IMR-90 (cell line): Measurements from ENCODE around the gene APOBEC3B. TPM values are rescaled to one million over a fixed set of nuclear protein-coding genes. Genes with fewer than 3 reads are reported as not detected.

ENCODE experiments used
- ATAC-seq: fragments of 200-7000 bp; cut with Tn5 transposase; 2 replicates; pipeline ENCODE4 v1.9.1; 2020; ENCODE audit warnings: low read depth, mild to moderate bottlenecking, moderate library complexity
- BruUV-seq: library from RNA; stranded (reverse); fragments of 400-500 nt; replicated peaks from 2 replicates; lab custom pipeline; 2021; lab: Mats Ljungman, UMichigan
- CTCF ChIA-PET: fragments of 300-600 bp; formaldehyde crosslinking; extraction: SDS; loops from one replicate; lab custom pipeline; 2021; ENCODE audit warnings: antibody characterized with exemption; lab: Yijun Ruan, JAX
- POLR2A ChIA-PET: fragments of 300-600 bp; sonication (Branson Sonifier 250); formaldehyde crosslinking; loops from one replicate; lab custom pipeline; 2022; ENCODE audit warnings: antibody characterized with exemption; ENCODE audit not compliant: unreplicated experiment; lab: Charles Lee
- DNase-seq: peaks from one replicate; pipeline ENCODE4 v3.0.0; 2013
- H2AFZ ChIP-seq: replicated peaks from 2 replicates; pipeline ENCODE3; 2013; ENCODE audit warnings: low read length, mild to moderate bottlenecking; ENCODE audit not compliant: poor library complexity
- H2AK5ac ChIP-seq: 2 replicates; pipeline ENCODE4 v1.6.1; 2013; ENCODE audit warnings: low read depth, low read length, inconsistent platforms
- H2AK9ac ChIP-seq: replicated peaks from 2 replicates; pipeline ENCODE3; 2013; ENCODE audit warnings: mild to moderate bottlenecking, low read depth, low read length, moderate library complexity; ENCODE audit not compliant: poor library complexity
- H2BK120ac ChIP-seq: 2 replicates; pipeline ENCODE4 v1.6.1; 2013; ENCODE audit warnings: low read depth, low read length, inconsistent platforms
- H2BK15ac ChIP-seq: 3 replicates; pipeline ENCODE4 v1.6.1; 2013; ENCODE audit warnings: low read depth, low read length, inconsistent platforms
- H2BK20ac ChIP-seq: 2 replicates; pipeline ENCODE4 v1.6.1; 2013; ENCODE audit warnings: low read depth, mild to moderate bottlenecking, inconsistent platforms, low read length, moderate library complexity
- H2BK5ac ChIP-seq: 2 replicates; pipeline ENCODE4 v1.6.1; 2013; ENCODE audit warnings: mild to moderate bottlenecking, low read depth, low read length, inconsistent platforms; ENCODE audit not compliant: poor library complexity, severe bottlenecking
- H3K14ac ChIP-seq: replicated peaks from 2 replicates; pipeline ENCODE4 v1.6.1; 2013; ENCODE audit warnings: low read depth, low read length, inconsistent platforms
- H3K18ac ChIP-seq: 2 replicates; pipeline ENCODE4 v1.6.1; 2013; ENCODE audit warnings: low read depth, low read length, control low read depth
- H3K23ac ChIP-seq: 2 replicates; pipeline ENCODE4 v1.6.1; 2013; ENCODE audit warnings: low read depth, low read length, inconsistent platforms
- H3K27ac ChIP-seq: 2 replicates; pipeline ENCODE4 v1.5.1; 2013; ENCODE audit warnings: mild to moderate bottlenecking, control low read depth, low read length; ENCODE audit not compliant: insufficient read depth
- H3K27me3 ChIP-seq: 2 replicates; pipeline ENCODE4 v1.6.1; 2013; ENCODE audit warnings: low read length; ENCODE audit not compliant: control insufficient read depth, insufficient read depth
- H3K36me3 ChIP-seq: 2 replicates; pipeline ENCODE4 v1.6.1; 2013; ENCODE audit warnings: low read length, mixed read lengths; ENCODE audit not compliant: control insufficient read depth, insufficient read depth
- H3K4ac ChIP-seq: 2 replicates; pipeline ENCODE4 v1.6.1; 2013; ENCODE audit warnings: low read depth, low read length, inconsistent platforms
- H3K4me1 ChIP-seq: 2 replicates; pipeline ENCODE4 v1.6.1; 2013; ENCODE audit warnings: low read length, mixed read lengths; ENCODE audit not compliant: control insufficient read depth, insufficient read depth
- H3K4me2 ChIP-seq: 2 replicates; pipeline ENCODE4 v1.6.1; 2013; ENCODE audit warnings: low read depth, mild to moderate bottlenecking, control low read depth, low read length, moderate library complexity
- H3K4me3 ChIP-seq: 2 replicates; pipeline ENCODE4 v1.5.1; 2013; ENCODE audit warnings: low read depth, mild to moderate bottlenecking, control low read depth, low read length, moderate library complexity; ENCODE audit not compliant: insufficient read depth
- H3K56ac ChIP-seq: 2 replicates; pipeline ENCODE4 v1.6.1; 2013; ENCODE audit warnings: low read length, inconsistent platforms; ENCODE audit not compliant: insufficient read depth; ENCODE audit errors: extremely low read depth
- H3K79me1 ChIP-seq, 2 experiments: 2 replicates each; pipeline ENCODE4 v1.6.1; 2013; ENCODE audit warnings: low read length in 2 of 2, inconsistent platforms in 1 of 2, low read depth in 1 of 2
- H3K9ac ChIP-seq: 2 replicates; pipeline ENCODE4 v1.6.1; 2013; ENCODE audit warnings: low read depth, low read length, control low read depth
- H3K9me1 ChIP-seq: 2 replicates; pipeline ENCODE4 v1.6.1; 2013; ENCODE audit warnings: low read length, inconsistent platforms; ENCODE audit not compliant: insufficient read depth
- H3K9me3 ChIP-seq: 2 replicates; pipeline ENCODE4 v1.6.1; 2013; ENCODE audit warnings: low read length; ENCODE audit not compliant: control insufficient read depth, insufficient read depth
- H4K20me1 ChIP-seq: 2 replicates; pipeline ENCODE4 v1.6.1; 2013; ENCODE audit warnings: low read length, inconsistent platforms; ENCODE audit not compliant: insufficient read depth
- H4K5ac ChIP-seq: 2 replicates; pipeline ENCODE4 v1.6.1; 2013; ENCODE audit warnings: mild to moderate bottlenecking, low read depth, low read length, control low read depth
- H4K8ac ChIP-seq, 2 experiments: 2 replicates each; pipeline ENCODE4 v1.6.1; 2013; ENCODE audit warnings: low read depth in 2 of 2, low read length in 2 of 2, control low read depth in 1 of 2, inconsistent platforms in 1 of 2
- H4K91ac ChIP-seq: 2 replicates; pipeline ENCODE4 v1.6.1; 2013; ENCODE audit warnings: low read depth, low read length, inconsistent platforms; ENCODE audit not compliant: insufficient read depth
- BHLHE40 ChIP-seq: fragments of 150-350 bp; IDR thresholded peaks from 2 replicates; pipeline ENCODE4 v1.6.1; 2016; ENCODE audit warnings: mild to moderate bottlenecking, low read depth, low read length
- CHD1 ChIP-seq: IDR thresholded peaks from 2 replicates; pipeline ENCODE4 v1.6.1; 2012; ENCODE audit warnings: low read depth, low read length, improper control_type of control experiment
- CTCF ChIP-seq: conservative IDR thresholded peaks from 2 replicates; pipeline ENCODE4 v1.5.1; 2012; ENCODE audit warnings: mild to moderate bottlenecking, low read depth, low read length, improper control_type of control experiment
- FOS ChIP-seq: fragments of 150-350 bp; IDR thresholded peaks from 2 replicates; pipeline ENCODE4 v1.6.1; 2016; ENCODE audit warnings: low read depth, low read length
- MAZ ChIP-seq: IDR thresholded peaks from 2 replicates; pipeline ENCODE4 v1.6.1; 2012; ENCODE audit warnings: low read depth, mild to moderate bottlenecking, low read length, improper control_type of control experiment, moderate library complexity, borderline replicate concordance
- MXI1 ChIP-seq: IDR thresholded peaks from 2 replicates; pipeline ENCODE4 v1.6.1; 2012; ENCODE audit warnings: low read depth, mild to moderate bottlenecking, low read length, moderate library complexity, borderline replicate concordance
- NFE2L2 ChIP-seq: fragments of 150-350 bp; IDR thresholded peaks from 2 replicates; pipeline ENCODE4 v1.6.1; 2016; ENCODE audit warnings: low read depth, mild to moderate bottlenecking, low read length
- POLR2A ChIP-seq: IDR thresholded peaks from 2 replicates; pipeline ENCODE4 v1.6.1; 2012; ENCODE audit warnings: mild to moderate bottlenecking, low read depth, low read length
- RAD21 ChIP-seq: IDR thresholded peaks from 2 replicates; pipeline ENCODE4 v1.6.1; 2012; ENCODE audit warnings: low read length, improper control_type of control experiment
- RCOR1 ChIP-seq: IDR thresholded peaks from 2 replicates; pipeline ENCODE4 v1.6.1; 2012; ENCODE audit warnings: mild to moderate bottlenecking, low read length, improper control_type of control experiment; ENCODE audit not compliant: insufficient replicate concordance
- RFX5 ChIP-seq: IDR thresholded peaks from 2 replicates; pipeline ENCODE4 v1.8.0; 2012; ENCODE audit warnings: low read depth, mild to moderate bottlenecking, low read length, moderate library complexity
- SMC3 ChIP-seq: fragments of 150-350 bp; IDR thresholded peaks from 2 replicates; pipeline ENCODE4 v1.6.1; 2016; ENCODE audit warnings: low read depth, mild to moderate bottlenecking, antibody characterized with exemption, low read length, moderate library complexity
- USF2 ChIP-seq: fragments of 150-350 bp; IDR thresholded peaks from 2 replicates; pipeline ENCODE4 v1.6.1; 2017; ENCODE audit warnings: mild to moderate bottlenecking, antibody characterized with exemption, low read length, low read depth
- WGBS, 2 experiments: methylation state at CpG; one replicate each; pipeline versions ENCODE4 v1.1.5 to v1.1.7; 2013; ENCODE audit warnings: missing lambda C conversion rate in 2 of 2; ENCODE audit not compliant: insufficient read length in 1 of 2; ENCODE audit errors: extremely low coverage in 2 of 2; 5-methylcytosine and 5-hydroxymethylcytosine counted together
- dilution Hi-C: fragments of 300-500 bp; cut with HindIII; formaldehyde crosslinking; loops from one replicate; pipeline ENCODE4 v1.14.3; 2018; ENCODE audit warnings: low sequenced_read_pairs; ENCODE audit not compliant: unreplicated experiment
- in situ Hi-C: fragments of 300-500 bp; cut with MboI; formaldehyde crosslinking; loops from 3 replicates; pipeline ENCODE4 v1.14.3; 2019; ENCODE audit warnings: low sequenced_read_pairs, inconsistent platforms, mixed read lengths
- intact Hi-C: fragments of 100-400 bp; cut with micrococcal nuclease; formaldehyde crosslinking; loops from 2 replicates; pipeline ENCODE4 v1.10.0; 2022
- polyA plus RNA-seq, 3 experiments: library from polyadenylated mRNA; depleted of rRNA; stranded (reverse); fragments of >200 nt; gene quantifications; 2 replicates each; pipeline ENCODE4 v1.2.3, GENCODE V29; 2012; ENCODE audit warnings: low replicate concordance in 1 of 3
- total RNA-seq: library from RNA; depleted of rRNA; stranded (reverse); fragments of >200 nt; gene quantifications from 2 replicates; pipeline ENCODE4 v1.2.3, GENCODE V29; 2012
- TF ChIP-seq, protein P1 (sequence below): fragments of 150-350 bp; IDR thresholded peaks from 2 replicates; pipeline ENCODE4 v1.6.1; 2016; ENCODE audit warnings: low read depth, mild to moderate bottlenecking, low read length, moderate library complexity, borderline replicate concordance

Gene APOBEC3B
- total and polyA plus RNA-seq, 2 of the 4 experiments (the other 2 are of a cell fraction) = 17.6 to 34.2 TPM

- Histone ChIP-seq H4K5ac (no peak overlapping the region), H3K14ac (no peak overlapping the region), H2AK9ac (peak overlapping the region; percentile 55), H3K9me3 (peaks cover 4% of the 10 kb centered on the region), H3K23ac (no peak overlapping the region), H3K18ac (no peak overlapping the region), H3K4ac (no peak overlapping the region), H2AK5ac (no peak overlapping the region), H4K8ac (no peak overlapping the region), H2AFZ (peak overlapping the region; percentile 89), H4K91ac (no peak overlapping the region), H2BK15ac (no peak overlapping the region), H2BK20ac (no peak overlapping the region), H3K79me1 (no peaks in the 10 kb centered on the region), H3K4me3 (no peak overlapping the region), H2BK120ac (no peak overlapping the region), H3K27ac (no peak overlapping the region), H3K9me1 (no peaks in the 10 kb centered on the region), H3K56ac (no peak overlapping the region), H4K20me1 (no peaks in the 10 kb centered on the region), H3K9ac (no peak overlapping the region), H2BK5ac (no peak overlapping the region), H3K36me3 (no peaks in the 10 kb centered on the region), H3K4me2 (no peak overlapping the region), H3K27me3 (peaks cover 32% of the 10 kb centered on the region), H3K4me1 (no peaks in the 10 kb centered on the region)
- POLR2A ChIA-PET = no interaction called here
- intact Hi-C loops (no loop called here), in situ Hi-C loops (no loop called here), dilution Hi-C loops (no loop called here)
- WGBS, 2 experiments = 0% methylated on average over 4 of the region's 15 CpGs; no CpG with 5 or more reads in 1 of the 2 experiments
- DNase-seq (peak; percentile 17), ATAC-seq (peak; percentile 81)
- CTCF ChIA-PET = interaction anchor here (0.5 to 1.6 kb wide), 3 partner anchors 9 to 683 kb away, joined by 3 to 6 read pairs (median 4); partner anchors contain the start of gene APOBEC3B
- no TSS peak for BruUV-seq
- TF ChIP-seq POLR2A (no peak), RCOR1 (no peak), FOS (no peak), MAZ (no peak), RFX5 (no peak), MXI1 (no peak), RAD21 (peak; percentile 70), USF2 (no peak), CTCF (peak; percentile 74), BHLHE40 (no peak), SMC3 (peak; percentile 43), CHD1 (no peak), NFE2L2 (no peak)
- TF ChIP-seq, protein P1, sequence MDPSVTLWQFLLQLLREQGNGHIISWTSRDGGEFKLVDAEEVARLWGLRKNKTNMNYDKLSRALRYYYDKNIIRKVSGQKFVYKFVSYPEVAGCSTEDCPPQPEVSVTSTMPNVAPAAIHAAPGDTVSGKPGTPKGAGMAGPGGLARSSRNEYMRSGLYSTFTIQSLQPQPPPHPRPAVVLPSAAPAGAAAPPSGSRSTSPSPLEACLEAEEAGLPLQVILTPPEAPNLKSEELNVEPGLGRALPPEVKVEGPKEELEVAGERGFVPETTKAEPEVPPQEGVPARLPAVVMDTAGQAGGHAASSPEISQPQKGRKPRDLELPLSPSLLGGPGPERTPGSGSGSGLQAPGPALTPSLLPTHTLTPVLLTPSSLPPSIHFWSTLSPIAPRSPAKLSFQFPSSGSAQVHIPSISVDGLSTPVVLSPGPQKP = no peak
These were observed 8.6 kb upstream of the APOBEC3B start for GRCh38 chr22:38973289-38974169.
